Activated gamma-delta T cell treated with Interleukin-2 at 50 U/mL for 16 hours (primary cell): ENCODE data around the gene A4GALT.

Experiments used
- DNase-seq: peaks from one replicate; pipeline ENCODE4 v3.0.0-alpha.2; 2020

A4GALT gene

GRCh38 chr22:42645938-42646568, 74.6 kb downstream of the A4GALT start:
- no peak for DNase-seq

GRCh38 chr22:42645341-42645937, 75.2 kb downstream of the A4GALT start:
- DNase-seq = no peak

- DNase-seq = no peak
Measured at GRCh38 chr22:42644422-42645340, 76.0 kb downstream of the A4GALT start.

GRCh38 chr22:42643634-42644421, 76.8 kb downstream of the A4GALT start:
- DNase-seq = no peak

- DNase-seq = no peak
Measured at GRCh38 chr22:42642806-42643633, 77.7 kb downstream of the A4GALT start.
